Retinal pigment epithelial cell (primary cell): ENCODE results near the gene TATDN3.

Experiments used
- DNase-seq: peaks from one replicate; pipeline ENCODE4 v3.0.0-alpha.2; 2010; ENCODE audit warnings: low read depth
- H3K4me3 ChIP-seq: 2 replicates; pipeline ENCODE4 v1.5.1; 2011; ENCODE audit warnings: mild to moderate bottlenecking, low read length, control low read depth, moderate library complexity
- TF ChIP-seq, protein P1 (sequence below): conservative IDR thresholded peaks from 2 replicates; pipeline ENCODE4 v1.5.1; 2011; ENCODE audit warnings: low read depth, low read length, control low read depth, inconsistent platforms

The TATDN3 gene, protein sequence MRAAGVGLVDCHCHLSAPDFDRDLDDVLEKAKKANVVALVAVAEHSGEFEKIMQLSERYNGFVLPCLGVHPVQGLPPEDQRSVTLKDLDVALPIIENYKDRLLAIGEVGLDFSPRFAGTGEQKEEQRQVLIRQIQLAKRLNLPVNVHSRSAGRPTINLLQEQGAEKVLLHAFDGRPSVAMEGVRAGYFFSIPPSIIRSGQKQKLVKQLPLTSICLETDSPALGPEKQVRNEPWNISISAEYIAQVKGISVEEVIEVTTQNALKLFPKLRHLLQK

DNA sequence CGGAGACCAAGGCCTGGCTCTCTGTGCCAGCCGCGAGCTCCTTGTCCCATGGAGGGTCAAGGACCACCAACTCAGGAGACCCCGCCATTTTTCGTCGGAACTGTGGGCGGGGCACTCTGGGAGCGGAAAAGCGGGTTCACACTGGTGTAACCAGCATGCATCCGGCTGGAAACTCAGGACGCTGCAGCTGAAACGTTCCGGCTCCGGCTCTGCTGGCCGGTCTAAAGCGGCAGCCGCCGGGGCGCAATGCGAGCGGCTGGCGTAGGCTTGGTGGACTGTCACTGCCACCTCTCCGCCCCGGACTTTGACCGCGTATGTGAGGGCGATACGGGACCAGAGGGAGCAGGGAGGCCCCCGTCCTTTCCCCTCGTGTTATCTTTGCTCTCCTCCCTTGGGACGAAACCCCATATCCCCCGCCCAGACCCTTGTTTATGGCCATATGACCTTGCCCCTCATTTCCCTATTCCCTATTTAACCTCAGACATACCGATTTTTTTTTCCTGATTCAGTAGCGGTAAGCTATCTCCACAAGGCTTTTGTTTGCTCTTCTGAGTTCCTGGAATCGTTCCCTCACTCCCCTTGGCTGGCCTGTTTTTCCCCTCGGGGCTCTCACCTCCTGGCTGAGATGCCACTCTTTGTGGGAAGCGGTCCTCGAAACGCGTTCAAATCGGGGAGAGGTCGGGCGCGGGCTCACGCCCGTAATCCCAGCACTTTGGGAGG, at the start of gene TATDN3, which contains the start of gene NSL1:
TSS of gene TATDN3 (plus strand) at position 219 of the 720 bp plus-strand sequence. CDS start at position 247, 28 bp downstream.
TSS of gene NSL1 (minus strand) at position 102 of the 720 bp plus-strand sequence. CDS start at position 88, 14 bp downstream.
- TF ChIP-seq, protein P1, sequence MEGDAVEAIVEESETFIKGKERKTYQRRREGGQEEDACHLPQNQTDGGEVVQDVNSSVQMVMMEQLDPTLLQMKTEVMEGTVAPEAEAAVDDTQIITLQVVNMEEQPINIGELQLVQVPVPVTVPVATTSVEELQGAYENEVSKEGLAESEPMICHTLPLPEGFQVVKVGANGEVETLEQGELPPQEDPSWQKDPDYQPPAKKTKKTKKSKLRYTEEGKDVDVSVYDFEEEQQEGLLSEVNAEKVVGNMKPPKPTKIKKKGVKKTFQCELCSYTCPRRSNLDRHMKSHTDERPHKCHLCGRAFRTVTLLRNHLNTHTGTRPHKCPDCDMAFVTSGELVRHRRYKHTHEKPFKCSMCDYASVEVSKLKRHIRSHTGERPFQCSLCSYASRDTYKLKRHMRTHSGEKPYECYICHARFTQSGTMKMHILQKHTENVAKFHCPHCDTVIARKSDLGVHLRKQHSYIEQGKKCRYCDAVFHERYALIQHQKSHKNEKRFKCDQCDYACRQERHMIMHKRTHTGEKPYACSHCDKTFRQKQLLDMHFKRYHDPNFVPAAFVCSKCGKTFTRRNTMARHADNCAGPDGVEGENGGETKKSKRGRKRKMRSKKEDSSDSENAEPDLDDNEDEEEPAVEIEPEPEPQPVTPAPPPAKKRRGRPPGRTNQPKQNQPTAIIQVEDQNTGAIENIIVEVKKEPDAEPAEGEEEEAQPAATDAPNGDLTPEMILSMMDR, result no peak
- peak; percentile 76 for DNase-seq
- peak within 1 kb of the TSS; percentile 97 for H3K4me3 ChIP-seq

DNA sequence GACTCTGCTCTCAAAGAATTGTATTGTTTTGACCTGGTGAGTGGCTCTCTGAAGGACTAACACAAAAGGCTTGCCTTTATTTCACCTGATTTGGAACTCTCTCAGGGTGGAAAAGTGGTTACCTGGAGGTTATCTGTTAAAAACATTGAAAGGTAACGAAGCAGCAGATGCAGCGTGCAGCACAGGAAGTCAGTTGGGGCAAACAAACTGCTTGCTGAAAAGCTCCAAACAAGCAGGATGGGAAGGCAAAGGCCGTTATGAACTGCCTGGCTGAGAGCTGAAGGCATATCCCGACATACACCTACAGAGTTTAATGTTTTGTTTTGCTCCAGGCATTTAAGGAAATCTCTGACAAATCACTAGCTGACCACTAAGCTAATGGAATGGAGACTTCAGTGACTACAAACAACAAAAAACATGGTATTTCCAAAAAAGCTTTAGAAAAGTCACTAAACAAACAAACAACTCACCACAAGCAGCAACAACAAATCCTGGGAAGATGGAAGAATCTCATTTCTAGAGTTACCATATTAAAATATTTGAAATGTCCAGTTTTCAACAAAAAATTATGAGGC, 47.7 kb upstream of the TATDN3 start:
- TF ChIP-seq, protein P1, result no peak
- DNase-seq, result no peak
- no peak overlapping the region for H3K4me3 ChIP-seq

DNA sequence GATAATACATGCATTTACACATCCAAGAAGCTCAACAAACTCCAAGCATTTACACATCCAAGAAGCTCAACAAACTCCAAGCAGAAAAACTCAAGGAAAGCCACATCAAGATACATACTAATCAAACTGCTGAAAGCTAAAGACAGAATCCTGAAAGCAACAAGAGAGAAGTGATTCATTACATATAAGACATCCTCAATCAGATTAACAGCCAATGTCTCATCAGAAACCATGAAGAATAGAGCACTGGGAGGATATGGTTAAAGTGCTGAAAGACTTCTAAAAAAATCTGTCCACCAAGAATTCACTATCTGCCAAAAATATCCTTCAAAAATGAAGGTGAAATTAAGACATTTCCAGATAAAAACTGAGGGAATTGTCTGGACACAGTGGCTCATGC, 46.4 kb upstream of the TATDN3 start:
- TF ChIP-seq, protein P1, result no peak
- no peak overlapping the region for H3K4me3 ChIP-seq
- DNase-seq, result no peak

DNA sequence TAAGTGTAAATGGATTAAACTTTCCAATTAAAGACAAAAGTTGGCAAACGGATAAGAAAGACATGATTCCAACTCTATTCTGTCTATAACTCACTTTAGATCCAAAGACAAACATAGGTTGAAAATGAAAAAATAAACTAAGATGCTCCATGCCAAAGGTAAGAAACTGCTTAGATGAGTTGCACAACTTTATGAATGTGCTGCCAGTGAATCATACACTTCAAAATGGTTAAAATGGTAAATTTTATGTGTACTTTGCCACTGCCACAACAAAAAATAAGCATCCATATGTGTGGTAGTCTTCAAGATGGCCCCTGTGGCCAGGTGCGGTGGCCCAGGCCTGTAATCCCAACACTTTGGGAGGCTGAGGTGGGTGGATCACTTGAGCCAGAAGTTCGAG, 45.1 kb upstream of the TATDN3 start:
- TF ChIP-seq, protein P1, result no peak
- DNase-seq, result no peak
- no peak overlapping the region for H3K4me3 ChIP-seq

DNA sequence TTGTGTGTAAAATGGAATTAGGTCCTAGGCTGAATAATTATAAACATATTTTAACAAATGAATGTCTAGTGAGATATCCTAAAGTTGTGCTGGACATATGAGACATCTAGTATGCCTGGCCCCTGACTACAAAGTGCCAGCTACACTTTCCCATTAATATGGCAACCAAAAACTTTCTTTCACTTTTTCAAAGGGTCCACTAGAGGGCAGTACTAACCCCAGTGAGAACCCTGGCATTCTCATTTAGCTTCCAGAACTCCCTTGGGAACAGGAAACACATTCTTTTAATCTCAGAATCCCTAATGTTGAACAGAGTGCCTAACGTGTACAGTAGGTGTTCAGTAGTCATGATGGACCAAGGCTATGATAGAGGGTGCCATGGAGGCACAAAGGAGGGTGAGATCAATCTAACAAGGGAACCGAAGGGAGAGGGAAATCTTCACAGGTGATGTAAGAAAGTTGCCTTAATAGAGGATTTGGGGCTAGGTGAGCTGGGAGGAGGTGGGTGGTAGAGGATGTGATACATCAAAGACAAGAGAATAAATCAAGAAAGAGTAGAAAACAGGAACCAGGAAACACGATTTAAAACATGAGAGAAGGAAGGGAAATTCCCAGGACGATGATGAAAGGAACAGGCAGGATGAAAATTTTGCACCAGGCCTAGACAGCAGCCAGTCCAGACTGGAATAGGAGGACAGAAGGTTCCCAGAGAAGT, 41.7 kb upstream of the TATDN3 start:
- DNase-seq, result no peak
- TF ChIP-seq, protein P1, result peak; percentile 86
- no peak overlapping the region for H3K4me3 ChIP-seq

DNA sequence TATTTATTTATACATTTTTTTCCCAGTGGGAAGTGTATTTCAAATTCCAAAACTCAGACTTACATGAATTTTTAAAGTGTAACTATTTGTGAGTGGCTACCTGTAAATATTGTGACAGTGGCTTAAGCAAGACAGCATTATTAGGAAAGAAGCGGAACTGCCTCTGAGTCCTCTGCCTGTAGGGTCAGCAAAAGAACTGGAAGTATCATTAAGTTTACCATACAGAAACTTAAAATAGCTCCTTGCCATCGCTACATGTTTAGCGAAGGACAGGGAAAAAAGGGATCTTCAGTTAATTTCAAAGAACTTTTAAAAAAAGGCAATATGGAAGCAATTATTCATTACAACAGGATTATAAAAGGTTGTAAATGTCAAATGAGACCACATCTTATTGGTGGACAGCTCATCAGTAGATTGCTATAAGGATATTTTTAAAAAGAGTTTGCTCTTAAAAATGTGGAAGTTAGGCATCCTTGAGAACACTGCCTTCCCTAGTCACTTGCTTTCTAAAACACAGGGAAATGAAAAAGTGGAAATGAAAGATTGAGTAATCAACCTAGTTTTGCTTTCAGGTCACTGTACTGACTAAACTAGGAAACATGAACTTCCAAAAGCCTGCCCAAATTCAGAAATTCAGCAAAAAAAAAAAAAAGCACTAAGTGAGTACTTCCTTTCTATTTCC, 39.3 kb upstream of the TATDN3 start:
- H3K4me3 ChIP-seq, result no peak overlapping the region
- no peak for DNase-seq
- TF ChIP-seq, protein P1, result no peak
